GM21529 (cell line): ENCODE measurements around the gene PSD4.
A peak's percentile ranks its signal among the peaks of the same experiment; 100 is the strongest.

Experiments used
- ATAC-seq: cut with Tn5 transposase; IDR thresholded peaks from one replicate; pipeline ENCODE4 v1.9.1; 2021; ENCODE audit not compliant: unreplicated experiment

The PSD4 gene

DNA sequence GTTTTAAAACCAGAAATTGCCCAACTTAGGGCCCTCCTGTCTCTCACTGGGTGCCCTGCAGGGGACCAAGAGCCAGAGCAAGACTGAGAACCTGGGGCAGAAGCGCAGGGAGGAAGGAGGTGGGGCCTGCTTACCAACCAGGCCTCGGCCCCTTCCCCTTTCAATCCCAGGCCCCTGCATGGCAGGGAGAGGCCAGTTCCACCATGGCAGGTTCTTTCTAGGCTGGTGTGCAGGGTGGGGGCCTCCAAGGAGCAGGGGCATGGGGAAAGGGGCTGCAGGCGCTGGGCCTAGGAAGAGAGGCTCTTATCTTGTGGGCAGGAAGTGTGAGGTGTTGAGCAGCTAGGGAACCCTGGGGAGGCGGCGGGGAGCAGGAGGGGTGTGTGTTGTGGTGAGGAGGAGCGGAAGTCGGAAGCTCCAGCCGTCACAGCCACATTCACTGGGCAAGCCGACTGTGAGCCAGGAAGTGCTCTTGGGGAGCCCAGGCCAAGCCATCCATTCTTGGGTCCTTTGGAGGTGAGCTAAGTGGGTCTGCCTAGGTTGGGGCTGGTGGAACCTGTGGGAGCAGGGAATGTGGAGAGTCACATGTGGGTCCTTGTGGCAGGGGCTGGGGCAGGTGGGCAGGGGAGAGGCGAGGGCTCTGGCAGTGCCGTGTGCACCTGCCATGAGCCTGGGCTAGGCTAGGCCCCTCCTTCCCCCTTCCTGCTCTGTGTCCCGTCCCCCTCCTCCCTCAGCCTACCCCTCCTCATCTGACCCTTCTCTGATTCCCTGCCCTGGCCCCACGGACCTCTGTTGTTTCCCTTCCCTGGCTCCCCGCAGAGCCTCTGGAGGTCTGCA lies at the start of gene PSD4:
Gene PSD4 (plus strand): TSS at position 430 of the 834 bp plus-strand sequence. CDS start 8,486 bp downstream, outside the sequence.
- peak; percentile 79 for ATAC-seq

DNA sequence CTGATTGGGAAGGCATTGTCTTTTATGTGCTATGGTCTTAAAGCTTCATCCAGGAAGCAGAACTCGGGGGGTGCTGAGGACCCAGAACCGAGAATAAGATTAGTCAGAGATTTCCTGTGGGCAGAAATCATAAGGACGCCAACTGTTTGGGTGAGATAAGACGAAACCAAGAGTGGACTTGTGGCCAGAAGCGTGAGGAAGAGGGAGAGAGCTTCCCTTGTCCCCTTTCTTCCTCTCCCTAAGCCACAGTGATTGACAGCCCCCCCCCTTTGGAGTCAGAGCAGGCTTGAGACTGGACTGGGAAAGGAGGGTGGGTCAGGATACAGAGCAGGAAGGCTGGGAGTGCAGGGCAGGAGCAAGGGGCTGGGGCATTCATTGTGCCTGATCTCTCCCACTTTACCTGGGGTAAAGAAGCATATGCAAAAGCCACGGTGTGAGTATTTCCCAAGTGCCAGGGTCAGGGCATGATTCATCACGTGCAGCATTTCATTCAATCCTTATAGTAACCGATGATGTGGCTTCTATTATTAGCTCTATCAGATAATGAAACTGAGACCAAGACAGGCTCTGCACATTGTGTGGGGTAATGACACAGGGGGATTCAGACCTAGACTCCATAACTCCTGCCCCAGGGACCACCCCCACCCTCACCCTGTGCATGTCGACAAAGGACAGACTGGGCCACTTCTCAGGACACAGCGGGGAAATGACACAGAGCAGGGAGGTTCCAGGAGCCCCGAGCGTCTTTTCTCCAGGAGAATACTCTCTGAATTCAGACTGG lies 49.4 kb upstream of the PSD4 start:
- ATAC-seq: peak; percentile 69

DNA sequence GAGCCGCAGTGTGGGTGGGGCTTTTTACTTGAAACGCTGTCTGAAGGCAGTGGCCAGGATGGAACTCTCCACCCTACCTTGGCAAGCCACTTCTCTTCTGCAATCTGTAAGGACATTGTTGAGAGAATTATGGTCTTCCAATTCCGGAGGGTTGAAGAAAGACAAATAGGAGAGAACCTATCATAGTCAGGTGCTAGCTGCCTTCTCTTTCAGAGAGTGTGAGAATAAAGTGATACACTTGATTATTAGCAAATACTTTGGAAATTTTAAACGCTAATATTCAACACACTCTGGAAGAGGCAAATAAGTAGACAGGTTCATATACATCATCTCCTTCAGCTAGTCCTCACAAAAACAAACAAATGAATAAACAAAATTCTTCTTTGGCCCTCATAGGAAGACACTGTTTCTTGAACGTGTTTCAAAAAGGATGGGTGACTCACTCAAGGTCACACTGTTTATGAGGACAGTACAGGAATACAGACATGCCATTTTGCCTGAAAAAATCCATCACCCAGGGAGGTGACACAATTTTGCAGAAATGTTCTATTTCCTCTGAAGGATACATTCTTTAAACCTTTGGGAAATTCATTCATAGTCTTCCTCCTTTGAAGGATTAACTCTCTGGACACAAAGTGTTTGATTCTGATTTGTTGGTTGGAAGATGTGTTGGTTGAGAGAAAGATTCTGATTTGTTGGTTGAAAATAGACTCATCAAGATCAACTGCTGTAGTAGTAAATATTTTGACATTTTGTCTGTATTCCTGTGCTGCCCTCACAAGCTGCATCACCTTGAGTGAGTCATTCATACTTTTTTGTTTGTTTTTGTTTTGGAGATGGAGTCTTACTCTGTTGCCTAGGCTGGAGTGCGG lies 48.6 kb upstream of the PSD4 start:
- ATAC-seq: no peak

DNA sequence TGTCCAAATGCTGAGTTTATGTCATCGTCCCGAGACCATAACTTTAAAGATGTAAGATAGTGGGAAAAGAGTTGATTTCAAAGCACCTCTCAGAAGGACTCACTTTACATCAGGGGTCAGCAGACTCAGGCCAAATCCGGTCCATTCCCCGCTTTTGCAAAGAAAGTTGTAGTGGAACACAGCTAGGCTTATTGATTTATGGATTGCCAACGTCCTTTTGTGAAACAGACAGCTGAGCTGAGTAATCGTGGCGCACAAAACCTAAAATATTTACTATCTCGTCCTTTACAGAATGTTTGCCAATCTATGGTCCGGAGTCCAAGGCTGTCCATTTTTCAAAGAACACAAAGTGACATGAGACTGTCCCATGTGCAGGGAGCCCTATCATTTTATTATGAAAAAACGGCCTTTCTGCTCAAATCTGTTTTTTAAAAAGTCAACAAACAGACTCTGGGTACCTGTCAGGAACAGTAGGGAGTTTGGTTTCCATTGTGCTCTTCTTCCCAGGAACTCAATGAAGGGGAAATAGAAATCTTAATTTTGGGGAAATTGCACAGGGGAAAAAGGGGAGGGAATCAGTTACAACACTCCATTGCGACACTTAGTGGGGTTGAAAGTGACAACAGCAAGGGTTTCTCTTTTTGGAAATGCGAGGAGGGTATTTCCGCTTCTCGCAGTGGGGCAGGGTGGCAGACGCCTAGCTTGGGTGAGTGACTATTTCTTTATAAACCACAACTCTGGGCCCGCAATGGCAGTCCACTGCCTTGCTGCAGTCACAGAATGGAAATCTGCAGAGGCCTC lies 46.7 kb upstream of the PSD4 start, which contains the start of gene IL1RN:
Gene IL1RN (plus strand): TSS at position 754 of the 801 bp plus-strand sequence. CDS start 27 bp downstream, at position 781.
- no peak for ATAC-seq

DNA sequence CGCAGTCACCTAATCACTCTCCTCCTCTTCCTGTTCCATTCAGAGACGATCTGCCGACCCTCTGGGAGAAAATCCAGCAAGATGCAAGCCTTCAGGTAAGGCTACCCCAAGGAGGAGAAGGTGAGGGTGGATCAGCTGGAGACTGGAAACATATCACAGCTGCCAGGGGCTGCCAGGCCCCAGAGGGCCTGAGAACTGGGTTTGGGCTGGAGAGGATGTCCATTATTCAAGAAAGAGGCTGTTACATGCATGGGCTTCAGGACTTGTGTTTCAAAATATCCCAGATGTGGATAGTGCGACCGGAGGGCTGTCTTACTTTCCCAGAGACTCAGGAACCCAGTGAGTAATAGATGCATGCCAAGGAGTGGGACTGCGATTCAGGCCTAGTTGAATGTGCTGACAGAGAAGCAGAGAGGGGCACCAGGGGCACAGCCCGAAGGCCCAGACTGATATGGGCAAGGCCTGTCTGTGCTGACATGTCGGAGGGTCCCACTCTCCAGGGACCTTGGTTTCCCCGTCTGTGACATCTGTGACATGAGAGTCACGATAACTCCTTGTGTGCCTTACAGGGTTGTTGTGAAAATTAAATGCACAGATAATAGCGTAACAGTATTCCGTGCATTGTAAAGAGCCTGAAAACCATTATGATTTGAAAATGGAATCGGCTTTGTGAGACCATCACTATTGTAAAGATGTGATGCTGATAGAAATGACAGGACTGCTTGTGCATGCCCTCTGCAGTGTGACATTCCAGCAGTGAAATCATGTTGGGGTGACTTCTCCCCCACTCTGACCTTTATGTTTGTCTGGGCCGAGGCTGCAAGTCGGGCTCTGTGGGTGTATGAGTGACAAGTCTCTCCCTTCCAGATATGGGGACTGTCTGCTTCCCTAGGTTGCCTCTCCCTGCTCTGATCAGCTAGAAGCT lies 45.9 kb upstream of the PSD4 start:
- ATAC-seq: no peak

DNA sequence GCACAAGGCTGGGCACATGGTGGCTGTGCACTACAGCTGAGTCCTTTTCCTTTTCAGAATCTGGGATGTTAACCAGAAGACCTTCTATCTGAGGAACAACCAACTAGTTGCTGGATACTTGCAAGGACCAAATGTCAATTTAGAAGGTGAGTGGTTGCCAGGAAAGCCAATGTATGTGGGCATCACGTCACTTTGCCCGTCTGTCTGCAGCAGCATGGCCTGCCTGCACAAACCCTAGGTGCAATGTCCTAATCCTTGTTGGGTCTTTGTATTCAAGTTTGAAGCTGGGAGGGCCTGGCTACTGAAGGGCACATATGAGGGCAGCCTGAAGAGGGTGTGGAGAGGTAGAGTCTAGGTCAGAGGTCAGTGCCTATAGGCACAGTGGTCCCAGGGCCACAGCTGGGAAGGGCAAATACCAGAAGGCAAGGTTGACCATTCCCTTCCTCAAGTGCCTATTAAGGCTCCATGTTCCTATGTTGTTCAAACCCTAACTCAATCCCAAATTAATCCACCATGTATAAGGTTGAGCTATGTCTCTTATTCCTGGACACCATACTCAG lies 44.2 kb upstream of the PSD4 start:
- ATAC-seq: no peak

DNA sequence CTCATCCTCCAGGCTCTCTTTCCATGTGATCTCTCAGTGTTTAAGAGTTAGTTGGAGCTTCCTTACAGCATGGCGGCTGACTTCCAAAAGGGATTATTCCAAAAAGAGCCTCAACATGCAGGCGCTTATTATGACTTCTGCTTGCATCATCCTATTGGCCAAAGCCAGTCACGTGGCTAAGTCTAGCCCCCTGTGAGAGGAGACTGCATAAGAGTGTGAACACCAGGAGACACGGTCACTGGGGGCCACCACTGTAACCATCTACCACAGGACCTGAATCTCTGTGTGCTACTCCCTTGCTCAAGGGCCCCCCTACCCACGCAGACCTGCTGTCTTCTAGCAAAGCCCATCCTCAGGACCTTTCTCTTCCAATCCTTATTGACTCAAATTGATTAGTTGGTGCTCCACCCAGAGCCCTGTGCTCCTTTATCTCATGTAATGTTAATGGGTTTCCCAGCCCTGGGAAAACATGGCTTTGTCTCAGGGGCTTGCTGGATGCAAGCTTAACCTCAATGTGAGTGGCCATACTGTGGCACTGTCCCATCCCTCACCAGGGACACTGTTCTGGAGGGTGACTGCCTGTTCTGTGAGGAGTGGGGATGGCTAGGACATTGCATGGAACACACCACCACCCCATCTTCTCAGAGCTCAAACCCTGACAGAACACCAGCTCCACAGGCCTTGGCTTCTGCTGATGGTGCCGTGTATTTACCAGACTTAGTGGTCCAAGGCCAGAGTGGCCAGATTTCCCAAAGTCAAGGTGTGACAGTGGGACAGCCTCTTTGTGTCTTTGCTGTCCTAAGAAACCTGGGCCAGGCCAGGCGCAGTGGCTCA lies 42.2 kb upstream of the PSD4 start:
- no peak for ATAC-seq

DNA sequence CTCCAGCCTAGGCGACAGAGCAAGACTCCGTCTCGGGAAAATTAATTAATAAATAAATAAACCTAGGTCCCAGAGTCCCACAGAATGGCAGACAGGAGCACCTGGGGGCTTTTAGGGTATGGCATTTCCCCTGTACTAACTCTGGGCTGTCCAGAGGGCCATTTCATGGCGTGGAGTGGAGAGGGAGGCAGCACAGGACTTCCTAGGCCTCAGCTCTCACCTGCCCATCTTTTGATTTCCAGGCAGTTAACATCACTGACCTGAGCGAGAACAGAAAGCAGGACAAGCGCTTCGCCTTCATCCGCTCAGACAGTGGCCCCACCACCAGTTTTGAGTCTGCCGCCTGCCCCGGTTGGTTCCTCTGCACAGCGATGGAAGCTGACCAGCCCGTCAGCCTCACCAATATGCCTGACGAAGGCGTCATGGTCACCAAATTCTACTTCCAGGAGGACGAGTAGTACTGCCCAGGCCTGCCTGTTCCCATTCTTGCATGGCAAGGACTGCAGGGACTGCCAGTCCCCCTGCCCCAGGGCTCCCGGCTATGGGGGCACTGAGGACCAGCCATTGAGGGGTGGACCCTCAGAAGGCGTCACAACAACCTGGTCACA lies 41.3 kb upstream of the PSD4 start:
- ATAC-seq: no peak

DNA sequence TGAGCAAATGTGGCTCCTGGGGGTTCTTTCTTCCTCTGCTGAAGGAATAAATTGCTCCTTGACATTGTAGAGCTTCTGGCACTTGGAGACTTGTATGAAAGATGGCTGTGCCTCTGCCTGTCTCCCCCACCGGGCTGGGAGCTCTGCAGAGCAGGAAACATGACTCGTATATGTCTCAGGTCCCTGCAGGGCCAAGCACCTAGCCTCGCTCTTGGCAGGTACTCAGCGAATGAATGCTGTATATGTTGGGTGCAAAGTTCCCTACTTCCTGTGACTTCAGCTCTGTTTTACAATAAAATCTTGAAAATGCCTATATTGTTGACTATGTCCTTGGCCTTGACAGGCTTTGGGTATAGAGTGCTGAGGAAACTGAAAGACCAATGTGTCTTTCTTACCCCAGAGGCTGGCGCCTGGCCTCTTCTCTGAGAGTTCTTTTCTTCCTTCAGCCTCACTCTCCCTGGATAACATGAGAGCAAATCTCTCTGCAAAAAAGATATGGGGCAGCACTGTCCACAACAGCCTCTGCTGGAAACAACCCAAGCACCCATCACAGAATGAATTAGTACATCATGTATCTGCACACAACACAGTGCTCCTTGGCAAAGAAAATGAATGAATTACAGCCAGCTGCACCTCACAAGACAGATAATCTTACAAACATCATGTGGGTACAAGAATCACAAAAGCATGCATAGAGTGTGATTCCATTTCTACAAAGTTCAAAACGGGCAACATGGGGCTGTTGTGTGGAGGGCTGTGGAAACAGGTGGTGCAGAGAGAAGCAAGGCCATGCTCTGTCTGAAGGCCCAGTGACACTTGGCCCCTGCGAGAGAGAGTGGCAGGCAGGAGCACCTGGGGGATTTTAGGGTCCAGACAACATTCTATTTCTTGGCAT lies 39.8 kb upstream of the PSD4 start:
- no peak for ATAC-seq

DNA sequence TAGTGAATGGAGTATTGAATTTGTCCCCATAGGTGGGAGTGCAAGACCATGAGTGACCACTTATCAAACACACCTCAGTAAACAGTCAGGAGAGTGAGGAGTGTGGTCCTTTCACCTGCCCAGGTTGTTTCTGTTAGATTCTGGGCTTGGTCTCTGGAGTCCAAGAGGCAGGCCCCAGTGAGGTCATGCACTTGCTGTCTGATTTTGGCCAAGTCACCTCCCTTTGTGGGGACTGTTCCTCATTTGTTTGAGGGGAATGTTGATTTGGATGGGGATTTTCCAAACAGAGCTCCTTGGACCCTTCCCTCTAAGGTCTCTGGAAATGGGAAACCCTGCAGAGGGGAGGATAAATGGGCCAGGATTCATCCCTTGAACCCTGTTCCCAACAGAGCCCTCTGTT lies 39.1 kb upstream of the PSD4 start:
- no peak for ATAC-seq

DNA sequence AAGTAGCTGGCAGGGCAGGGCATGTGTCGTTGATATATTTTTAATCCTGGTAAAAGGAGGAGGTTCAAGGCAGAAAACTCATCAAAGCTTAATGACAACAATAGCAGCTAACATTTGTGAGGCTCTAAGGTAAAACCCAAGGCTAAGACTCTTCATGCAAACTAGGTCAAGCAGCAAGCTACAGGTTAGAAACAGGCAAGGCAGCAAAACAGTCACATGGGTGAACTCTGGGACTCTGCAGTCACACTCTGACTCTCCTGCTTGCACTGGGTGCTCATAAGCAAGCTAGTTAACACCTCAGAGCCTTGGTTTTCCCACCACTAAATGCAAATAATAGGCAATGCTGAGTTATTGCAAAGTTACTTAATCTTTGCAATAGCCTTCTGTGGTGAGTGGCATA lies 38.5 kb upstream of the PSD4 start:
- ATAC-seq: no peak

DNA sequence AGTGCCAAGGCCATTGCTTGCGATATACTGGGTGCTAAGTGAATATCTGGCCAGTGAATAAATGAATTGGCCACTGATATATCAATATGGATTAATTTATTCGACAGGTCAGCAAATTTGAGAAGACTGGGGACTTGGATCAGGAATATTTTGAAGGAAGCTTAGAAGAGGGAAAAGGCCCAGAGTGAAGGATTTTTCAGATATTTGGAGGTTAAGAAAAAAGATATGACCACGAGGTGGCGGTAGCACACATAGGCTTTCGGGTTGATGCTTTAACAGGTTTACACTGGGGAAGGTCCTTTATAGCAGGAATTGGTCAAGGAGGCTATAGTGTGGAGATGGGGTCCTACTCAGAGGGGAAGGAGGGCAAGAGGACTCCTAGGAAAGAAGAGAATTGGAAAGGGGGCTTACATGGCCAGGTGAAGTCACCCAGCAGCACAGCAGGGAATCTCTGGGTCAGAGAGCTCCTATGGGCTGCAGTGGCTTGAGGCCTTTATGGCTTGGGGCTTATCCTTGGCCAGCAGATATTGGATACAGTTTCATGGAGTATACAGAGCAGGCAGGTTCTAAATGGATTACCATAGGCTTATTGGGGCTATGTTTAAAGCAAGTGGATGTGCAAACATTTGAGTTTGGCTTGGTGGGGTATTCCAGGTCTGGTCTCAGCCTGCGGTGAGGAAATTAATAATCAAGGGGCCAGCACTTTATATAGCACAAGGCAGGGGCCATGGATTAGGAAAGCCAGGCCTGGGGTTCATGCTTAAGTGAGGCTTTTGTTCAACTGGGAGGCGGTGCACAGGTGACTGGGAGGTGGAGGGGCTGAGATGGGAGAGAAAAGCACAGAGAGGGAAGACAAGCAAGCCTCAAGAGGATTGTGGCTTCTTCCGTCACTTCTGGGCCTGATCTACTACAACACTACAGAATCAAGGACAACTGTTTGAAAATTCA lies 36.7 kb upstream of the PSD4 start:
- no peak for ATAC-seq

DNA sequence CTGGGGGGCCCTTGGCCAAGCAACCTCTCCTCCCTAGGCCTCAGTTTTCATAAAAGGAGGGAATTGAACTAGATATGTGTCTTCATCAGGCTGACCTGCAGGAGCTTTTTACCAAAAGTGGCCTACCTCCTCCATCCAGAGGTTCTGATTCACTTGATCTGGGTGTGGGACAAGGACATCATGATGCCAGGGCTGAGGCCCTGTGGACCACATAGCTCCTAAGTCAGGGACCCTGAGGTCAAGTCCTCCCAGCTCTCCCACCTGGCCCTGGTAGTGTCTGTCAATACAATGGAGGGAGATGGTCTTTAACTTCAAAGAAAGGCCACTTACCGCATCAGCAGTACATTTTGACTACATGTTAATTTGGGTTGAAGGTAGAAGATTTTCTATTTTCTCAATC lies 35.9 kb upstream of the PSD4 start:
- no peak for ATAC-seq

DNA sequence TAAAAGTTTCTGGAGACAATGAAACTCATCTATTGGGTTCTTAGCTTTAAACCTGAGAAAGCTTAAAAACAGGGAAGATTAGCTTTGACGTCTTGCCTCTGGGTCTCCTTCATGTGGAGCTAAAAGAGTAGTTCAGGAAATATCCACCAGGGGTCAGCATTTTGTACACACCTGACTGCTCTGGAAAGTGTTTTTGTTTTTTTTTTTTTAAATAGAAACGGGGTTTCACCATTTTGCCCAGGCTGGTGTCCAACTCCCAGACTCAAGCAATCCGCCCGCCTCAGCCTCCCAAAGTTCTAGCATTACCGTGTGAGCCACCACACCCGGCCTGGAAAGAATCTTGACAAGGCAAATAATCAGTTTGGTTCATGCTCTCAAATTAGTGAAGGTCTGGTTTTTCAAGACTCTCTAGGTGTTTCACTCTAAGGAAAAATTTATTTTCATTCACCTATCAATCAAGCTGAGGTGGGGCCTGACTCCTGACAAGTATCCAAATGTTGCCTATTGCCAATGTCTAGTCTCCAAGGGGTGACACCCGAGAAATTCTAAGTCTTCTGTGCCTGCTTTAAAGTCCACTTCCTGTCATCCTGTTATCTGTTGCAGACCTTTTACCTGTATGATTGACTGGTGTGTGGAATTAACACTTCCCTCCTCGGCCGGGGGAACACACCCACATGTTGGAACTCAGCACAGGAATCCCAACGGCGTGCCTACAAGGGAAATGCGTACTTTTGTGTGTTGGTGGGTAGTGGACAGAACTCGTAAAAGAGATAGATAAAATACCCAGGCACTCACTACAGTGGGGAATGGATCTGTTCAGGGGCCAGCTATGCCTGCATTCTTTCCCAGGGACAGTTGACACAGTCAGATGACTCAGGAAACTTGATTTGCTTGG lies 35.1 kb upstream of the PSD4 start:
- ATAC-seq: peak; percentile 64

DNA sequence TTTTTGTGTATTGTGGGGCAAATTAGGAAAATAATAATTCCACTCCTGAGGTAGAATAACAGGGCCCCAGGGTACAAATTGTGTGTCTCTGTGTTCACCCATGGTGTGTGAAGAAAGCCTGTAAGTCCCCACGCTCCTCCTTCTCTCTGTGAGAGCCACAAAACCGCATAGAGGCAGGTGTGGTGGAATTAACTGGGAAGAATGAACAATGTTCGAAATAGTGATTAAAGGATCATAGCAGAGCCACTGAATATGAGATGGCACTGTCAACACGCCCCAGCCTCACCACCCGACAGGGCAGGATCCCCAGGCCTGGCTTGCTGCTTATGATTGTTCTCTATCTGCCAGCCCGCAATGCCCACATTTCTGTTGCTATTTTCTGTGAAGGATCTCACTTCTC lies 32.3 kb upstream of the PSD4 start:
- ATAC-seq: no peak
